Left lung (tissue), 10 donors: Measurements from ENCODE around the gene ZNF611. TPM values are rescaled to one million over a fixed set of nuclear protein-coding genes. Genes with fewer than 3 reads are reported as not detected.
"Not testable (repeated sequence)": the region's sequence is repeated elsewhere in the genome, so short reads cannot be mapped to it uniquely, and the experiment has no call there.

Experiments used
- ATAC-seq: fragments of 200-7000 bp; cut with Tn5 transposase; one replicate; pipeline ENCODE4 v1.9.1; 2020; ENCODE audit warnings: moderate library complexity
- DNase-seq, 4 donors: peaks; one replicate each; pipeline ENCODE4 v3.0.0-alpha.2; 2013 to 2020
- H3K27ac ChIP-seq, 2 donors: fragments of 200-600 bp; sonication (generic) in 1 of 2; one replicate each; pipeline versions ENCODE4 v1.5.0 to v1.8.0; 2020 to 2021
- H3K27me3 ChIP-seq, 2 donors: fragments of 200-600 bp; sonication (generic) in 1 of 2; one replicate each; pipeline versions ENCODE4 v1.5.0 to v1.8.0; 2020 to 2021
- H3K36me3 ChIP-seq, 2 donors: fragments of 200-600 bp; sonication (generic) in 1 of 2; one replicate each; pipeline versions ENCODE4 v1.5.0 to v1.8.0; 2020 to 2021
- H3K4me1 ChIP-seq, 2 donors: fragments of 200-600 bp; one replicate each; pipeline ENCODE4 v1.8.0; 2021
- H3K4me3 ChIP-seq, 2 donors: fragments of 200-600 bp; sonication (generic) in 1 of 2; one replicate each; pipeline versions ENCODE4 v1.5.0 to v1.8.0; 2020 to 2021; ENCODE audit warnings: mild to moderate bottlenecking in 1 of 2
- H3K9me3 ChIP-seq, 2 donors: fragments of 200-600 bp; sonication (generic) in 1 of 2; one replicate each; pipeline versions ENCODE4 v1.5.0 to v1.8.0; 2020 to 2021
- CTCF ChIP-seq, 2 donors: fragments of 200-600 bp; sonication (generic) in 1 of 2; IDR thresholded peaks; one replicate each; pipeline versions ENCODE4 v1.5.0 to v1.8.0; 2021; ENCODE audit warnings: antibody characterized with exemption in 2 of 2
- intact Hi-C, 2 donors: fragments of 100-400 bp; cut with DNase I; formaldehyde crosslinking; loops; one replicate each; pipeline versions ENCODE4 v1.11.2 to v1.14.2; 2022
- polyA plus RNA-seq, 6 donors: library from polyadenylated mRNA; unstranded; fragments of 120-200 nt; gene quantifications; one replicate each; pipeline ENCODE4 v1.2.1, GENCODE V29; 2013; ENCODE audit not compliant: insufficient read length in 6 of 6
- total RNA-seq, 2 donors: library from RNA; stranded (reverse); fragmentation: NEBNext Ultra II Directional; extraction: Animal tissue kit (Norgen Biotek cat#: 25700); gene quantifications; one replicate each; pipeline ENCODE4 v1.2.1, GENCODE V29; 2021
- donor health status: DM: no; HTN: yes; CAD: no.
- donor health status: DM: no; HTN: no; CAD: no.

Gene ZNF611
- total and polyA plus RNA-seq, 8 donors = 14.1 to 26.6 (median 16.0) TPM

- Histone ChIP-seq H3K36me3 (peaks cover 0 to 79% of the 10 kb centered on the region in 2 donors), H3K4me1 (no peaks in the 10 kb centered on the region), H3K27ac (no peak overlapping the region), H3K27me3 (no peaks in the 10 kb centered on the region), H3K4me3 (no peak overlapping the region), H3K9me3 (peaks cover 0 to 3% of the 10 kb centered on the region in 2 donors)
- intact Hi-C loops = no loop called here
- TF ChIP-seq CTCF (IDR thresholded peaks at IDR 0.05) = no peak
- DNase-seq = no peak
- no peak for ATAC-seq
Measured at GRCh38 chr19:52724701-52725514, 9.9 kb downstream of the ZNF611 start.

- H3K27ac ChIP-seq, H3K27me3 ChIP-seq, H3K9me3 ChIP-seq, ATAC-seq, intact Hi-C loops, DNase-seq, H3K4me1 ChIP-seq, H3K4me3 ChIP-seq: not testable (repeated sequence)
- H3K36me3 ChIP-seq = peaks cover 0 to 80% of the 10 kb centered on the region in 2 donors
Measured at GRCh38 chr19:52723907-52724598, 10.8 kb downstream of the ZNF611 start.

GRCh38 chr19:52722062-52723003 is 12.5 kb downstream of the ZNF611 start:
- H3K36me3 ChIP-seq = peaks cover 0 to 71% of the 10 kb centered on the region in 2 donors
- H3K27ac ChIP-seq = no peak overlapping the region
- intact Hi-C loops = no loop called here
- no peaks in the 10 kb centered on the region for H3K4me1 ChIP-seq
- H3K4me3 ChIP-seq = no peak overlapping the region
- ATAC-seq = no peak
- H3K9me3 ChIP-seq = peaks cover 0 to 3% of the 10 kb centered on the region in 2 donors
- DNase-seq = no peak
- TF ChIP-seq CTCF (IDR thresholded peaks at IDR 0.05) = no peak
- H3K27me3 ChIP-seq = no peaks in the 10 kb centered on the region

- H3K27me3 ChIP-seq, H3K4me3 ChIP-seq, intact Hi-C loops, ATAC-seq, H3K27ac ChIP-seq, H3K4me1 ChIP-seq, H3K9me3 ChIP-seq, DNase-seq: not testable (repeated sequence)
- H3K36me3 ChIP-seq = peaks cover 0 to 54% of the 10 kb centered on the region in 2 donors
Measured at GRCh38 chr19:52720541-52720940, 14.3 kb downstream of the ZNF611 start.

- Histone ChIP-seq H3K27me3 (no peaks in the 10 kb centered on the region), H3K36me3 (peaks cover 0 to 68% of the 10 kb centered on the region in 2 donors), H3K4me3 (no peak overlapping the region), H3K27ac (no peak overlapping the region), H3K4me1 (no peaks in the 10 kb centered on the region), H3K9me3 (peaks cover 0 to 3% of the 10 kb centered on the region in 2 donors)
- intact Hi-C loops = no loop called here
- DNase-seq = no peak
- no peak for ATAC-seq
- no peak for TF ChIP-seq CTCF (IDR thresholded peaks at IDR 0.05)
Measured at GRCh38 chr19:52716522-52716921, 18.3 kb downstream of the ZNF611 start.

GRCh38 chr19:52715902-52716301 is 18.9 kb downstream of the ZNF611 start:
- peaks cover 0 to 68% of the 10 kb centered on the region in 2 donors for H3K36me3 ChIP-seq
- H3K27ac ChIP-seq, H3K27me3 ChIP-seq, intact Hi-C loops, ATAC-seq, H3K4me1 ChIP-seq, H3K9me3 ChIP-seq, DNase-seq, H3K4me3 ChIP-seq: not testable (repeated sequence)

GRCh38 chr19:52715330-52715729 is 19.5 kb downstream of the ZNF611 start:
- ATAC-seq, intact Hi-C loops, H3K4me1 ChIP-seq, H3K4me3 ChIP-seq, DNase-seq, H3K27me3 ChIP-seq, H3K27ac ChIP-seq: not testable (repeated sequence)
- Histone ChIP-seq H3K9me3 (peaks cover 0 to 10% of the 10 kb centered on the region in 2 donors), H3K36me3 (peaks cover 0 to 68% of the 10 kb centered on the region in 2 donors)

GRCh38 chr19:52713051-52713450 is 21.8 kb downstream of the ZNF611 start:
- intact Hi-C loops, ATAC-seq: not testable (repeated sequence)

GRCh38 chr19:52711661-52712060 is 23.2 kb downstream of the ZNF611 start:
- peaks cover 0 to 47% of the 10 kb centered on the region in 2 donors for H3K9me3 ChIP-seq
- not testable (repeated sequence) for DNase-seq, ATAC-seq

More at GRCh38 chr19:52713051-52713450, 21.8 kb downstream of the ZNF611 start:
- H3K9me3 ChIP-seq = peaks cover 0 to 33% of the 10 kb centered on the region in 2 donors
- not testable (repeated sequence) for H3K27ac ChIP-seq, H3K4me3 ChIP-seq, DNase-seq, H3K27me3 ChIP-seq, H3K4me1 ChIP-seq
- peaks cover 0 to 74% of the 10 kb centered on the region in 2 donors for H3K36me3 ChIP-seq

More at GRCh38 chr19:52711661-52712060, 23.2 kb downstream of the ZNF611 start:
- H3K36me3 ChIP-seq = peaks cover 0 to 88% of the 10 kb centered on the region in 2 donors
- H3K4me3 ChIP-seq, H3K4me1 ChIP-seq, H3K27me3 ChIP-seq, H3K27ac ChIP-seq, intact Hi-C loops: not testable (repeated sequence)
